Measurements from ENCODE around the gene APOBEC4. TPM values are rescaled to one million over a fixed set of nuclear protein-coding genes. Genes with fewer than 3 reads are reported as not detected.

The APOBEC4 gene
- total RNA-seq, 6 donors from 2014 or later, result 0.20 to 5.6 (median 1.9) TPM

DNA sequence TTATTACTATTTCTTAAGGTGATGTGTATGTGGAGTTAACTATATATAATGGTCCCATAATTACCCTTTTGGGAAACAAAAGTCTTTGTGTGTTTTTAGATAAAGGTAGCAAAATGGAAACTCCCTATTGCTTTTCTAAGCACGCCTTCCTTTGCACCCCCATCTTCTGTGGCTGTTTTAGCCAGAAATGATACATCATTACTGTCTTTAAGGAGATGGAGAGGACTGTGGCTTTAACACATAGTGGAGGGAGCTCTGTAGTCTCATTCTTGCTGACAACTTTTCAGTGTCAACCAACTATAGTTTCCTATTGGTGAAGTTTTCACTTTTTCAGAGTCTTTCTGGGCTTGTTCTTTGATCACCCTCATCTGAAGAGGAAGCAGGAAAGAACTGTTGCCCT is 1.0 kb downstream of the APOBEC4 start:
- DNase-seq (no peak), ATAC-seq (ENCODE audit: low FRiP score in 2 of 2) (no peak)
- Histone ChIP-seq H3K36me3 (no peaks in the 10 kb centered on the region), H3K27me3 (no peaks in the 10 kb centered on the region), H3K27ac (peak overlapping the region in 3 of 4 donors; percentile 41 to 65 (median 62)), H3K4me1 (peaks cover 13 to 32% (median 13%) of the 10 kb centered on the region in 4 donors), H3K9me3 (no peaks in the 10 kb centered on the region), H3K4me3 (no peak overlapping the region)
- WGBS, 2 donors, result 89 to 94% methylated on average over 1 of the region's 1 CpG
- TF ChIP-seq POLR2A (IDR thresholded peaks at IDR 0.05) (no peak), CTCF (IDR thresholded peaks at IDR 0.05) (no peak), EP300 (IDR thresholded peaks at IDR 0.05) (no peak), POLR2AphosphoS5 (IDR thresholded peaks at IDR 0.05) (no peak)

GRCh38 chr1:183651612-183652011 is 1.5 kb downstream of the APOBEC4 start:
- 63 to 72% methylated on average over 5 of the region's 5 CpGs for WGBS, 2 donors
- ATAC-seq (ENCODE audit: low FRiP score in 2 of 2), result no peak
- H3K27ac ChIP-seq, result no peak overlapping the region

DNA sequence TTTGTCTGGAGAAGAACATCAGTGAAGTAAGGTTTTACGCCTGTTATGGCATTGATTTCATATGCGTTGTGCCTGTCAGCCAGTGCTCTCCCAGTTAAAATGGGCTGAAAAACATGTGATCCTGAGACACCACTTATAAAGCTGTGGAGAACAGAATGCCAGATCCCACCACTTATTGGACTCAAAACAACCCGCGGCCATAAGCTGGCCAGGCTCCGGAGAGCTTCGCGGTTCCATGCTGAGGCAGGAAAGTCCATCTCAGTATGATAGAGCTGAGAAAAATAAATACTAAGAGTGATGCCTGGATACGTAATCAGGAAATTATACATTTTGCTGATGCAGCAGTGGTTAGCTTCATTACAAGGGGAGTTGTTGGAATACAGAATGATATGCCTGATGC is 5.1 kb downstream of the APOBEC4 start:
- 95 to 96% methylated on average over 8 of the region's 8 CpGs for WGBS, 2 donors
- no peak for DNase-seq
- no peak for TF ChIP-seq POLR2AphosphoS5 (IDR thresholded peaks at IDR 0.05)
- TF ChIP-seq EP300 (IDR thresholded peaks at IDR 0.05), result no peak
- no peak for TF ChIP-seq POLR2A (IDR thresholded peaks at IDR 0.05)
- no peak for TF ChIP-seq CTCF (IDR thresholded peaks at IDR 0.05)
- Histone ChIP-seq H3K27ac (no peak overlapping the region), H3K4me1 (peaks cover 6 to 17% (median 8%) of the 10 kb centered on the region in 4 donors), H3K27me3 (no peaks in the 10 kb centered on the region), H3K4me3 (no peak overlapping the region), H3K36me3 (no peaks in the 10 kb centered on the region), H3K9me3 (no peaks in the 10 kb centered on the region)
- no peak for ATAC-seq (ENCODE audit: low FRiP score in 2 of 2)

More at GRCh38 chr1:183651612-183652011, 1.5 kb downstream of the APOBEC4 start:
- peaks cover 13 to 32% (median 13%) of the 10 kb centered on the region in 4 donors for H3K4me1 ChIP-seq
- no peaks in the 10 kb centered on the region for H3K9me3 ChIP-seq
- DNase-seq, result no peak
- no peaks in the 10 kb centered on the region for H3K36me3 ChIP-seq
- no peak overlapping the region for H3K4me3 ChIP-seq
- no peaks in the 10 kb centered on the region for H3K27me3 ChIP-seq
- TF ChIP-seq CTCF (IDR thresholded peaks at IDR 0.05), result no peak
- no peak for TF ChIP-seq EP300 (IDR thresholded peaks at IDR 0.05)
- TF ChIP-seq POLR2AphosphoS5 (IDR thresholded peaks at IDR 0.05), result no peak
- TF ChIP-seq POLR2A (IDR thresholded peaks at IDR 0.05), result no peak

DNA sequence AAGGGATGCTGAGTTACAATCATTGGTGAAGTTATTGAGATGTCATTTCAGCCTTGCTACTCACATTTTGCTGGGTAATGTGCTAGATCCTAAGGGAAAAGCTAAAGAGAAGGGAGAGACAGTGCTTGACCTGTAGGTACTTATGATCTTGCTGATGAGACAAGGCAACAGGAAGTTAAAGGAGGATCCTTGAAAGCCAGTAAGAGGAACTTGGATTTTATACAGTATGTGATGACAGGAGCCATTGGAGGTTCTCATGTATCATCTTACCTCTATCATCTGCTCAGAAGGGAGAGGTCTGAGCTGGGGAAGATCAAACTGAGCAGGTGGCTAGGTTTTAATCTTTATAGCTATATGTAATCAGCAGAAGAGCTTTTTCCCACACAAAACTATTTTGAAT is 6.3 kb downstream of the APOBEC4 start:
- H3K27ac ChIP-seq, result no peak overlapping the region
- H3K9me3 ChIP-seq, result no peaks in the 10 kb centered on the region
- no peak for DNase-seq
- no peaks in the 10 kb centered on the region for H3K27me3 ChIP-seq
- TF ChIP-seq EP300 (IDR thresholded peaks at IDR 0.05) (no peak), POLR2A (IDR thresholded peaks at IDR 0.05) (no peak), POLR2AphosphoS5 (IDR thresholded peaks at IDR 0.05) (no peak), CTCF (IDR thresholded peaks at IDR 0.05) (no peak)
- ATAC-seq (ENCODE audit: low FRiP score in 2 of 2), result peak in 1 of 2 donors; percentile 35
- no peaks in the 10 kb centered on the region for H3K36me3 ChIP-seq
- no peak overlapping the region for H3K4me3 ChIP-seq
- H3K4me1 ChIP-seq, result peaks cover 0 to 5% (median 0%) of the 10 kb centered on the region in 4 donors

- Histone ChIP-seq H3K27ac (no peak overlapping the region), H3K4me3 (no peak overlapping the region), H3K9me3 (no peaks in the 10 kb centered on the region), H3K36me3 (no peaks in the 10 kb centered on the region), H3K4me1 (no peaks in the 10 kb centered on the region), H3K27me3 (no peaks in the 10 kb centered on the region)
- no peak for ATAC-seq (ENCODE audit: low FRiP score in 2 of 2)
- no peak for DNase-seq
- no peak for TF ChIP-seq POLR2AphosphoS5 (IDR thresholded peaks at IDR 0.05)
- TF ChIP-seq CTCF (IDR thresholded peaks at IDR 0.05), result no peak
- TF ChIP-seq EP300 (IDR thresholded peaks at IDR 0.05), result no peak
- no peak for TF ChIP-seq POLR2A (IDR thresholded peaks at IDR 0.05)
- WGBS, 2 donors, result 91 to 92% methylated on average over 5 of the region's 5 CpGs
Observed at GRCh38 chr1:183645531-183645930, 7.6 kb downstream of the APOBEC4 start.
